Left ventricle myocardium superior (tissue), 1 donor: Measurements from ENCODE around the gene SLC4A1AP. TPM values are rescaled to one million over a fixed set of nuclear protein-coding genes. Genes with fewer than 3 reads are reported as not detected.
"Not testable (repeated sequence)": the region's sequence is repeated elsewhere in the genome, so short reads cannot be mapped to it uniquely, and the experiment has no call there.

Experiments used
- ATAC-seq: fragments of 200-7000 bp; cut with Tn5 transposase; one replicate; pipeline ENCODE4 v1.9.1; 2020; ENCODE audit warnings: mild to moderate bottlenecking, moderate library complexity
- DNase-seq: peaks from one replicate; pipeline ENCODE4 v3.0.0-alpha.2; 2020
- intact Hi-C: fragments of 100-400 bp; cut with micrococcal nuclease; formaldehyde crosslinking; loops from one replicate; pipeline ENCODE4 v1.11.0; 2022
- long read RNA-seq: library from polyadenylated mRNA; unstranded; transcript quantifications from one replicate; pipeline ENCODE4 v2.0.0, GENCODE V29; 2021
- total RNA-seq: library from RNA; stranded (reverse); fragmentation: NEBNext Ultra II Directional; extraction: Animal tissue kit (Norgen Biotek cat#: 25700); gene quantifications from one replicate; pipeline ENCODE4 v1.2.1, GENCODE V29; 2021
- donor health status: DM: no; HTN: yes; CAD: no; lungs with severe emphysema.

The SLC4A1AP gene, protein sequence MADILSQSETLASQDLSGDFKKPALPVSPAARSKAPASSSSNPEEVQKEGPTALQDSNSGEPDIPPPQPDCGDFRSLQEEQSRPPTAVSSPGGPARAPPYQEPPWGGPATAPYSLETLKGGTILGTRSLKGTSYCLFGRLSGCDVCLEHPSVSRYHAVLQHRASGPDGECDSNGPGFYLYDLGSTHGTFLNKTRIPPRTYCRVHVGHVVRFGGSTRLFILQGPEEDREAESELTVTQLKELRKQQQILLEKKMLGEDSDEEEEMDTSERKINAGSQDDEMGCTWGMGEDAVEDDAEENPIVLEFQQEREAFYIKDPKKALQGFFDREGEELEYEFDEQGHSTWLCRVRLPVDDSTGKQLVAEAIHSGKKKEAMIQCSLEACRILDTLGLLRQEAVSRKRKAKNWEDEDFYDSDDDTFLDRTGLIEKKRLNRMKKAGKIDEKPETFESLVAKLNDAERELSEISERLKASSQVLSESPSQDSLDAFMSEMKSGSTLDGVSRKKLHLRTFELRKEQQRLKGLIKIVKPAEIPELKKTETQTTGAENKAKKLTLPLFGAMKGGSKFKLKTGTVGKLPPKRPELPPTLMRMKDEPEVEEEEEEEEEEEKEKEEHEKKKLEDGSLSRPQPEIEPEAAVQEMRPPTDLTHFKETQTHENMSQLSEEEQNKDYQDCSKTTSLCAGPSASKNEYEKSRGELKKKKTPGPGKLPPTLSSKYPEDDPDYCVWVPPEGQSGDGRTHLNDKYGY
- 19.2 TPM for total RNA-seq
- long read RNA-seq, transcript SLC4A1AP-201 (14 exons, 2,959 nt): major isoform, 34 of 72 reads
- long read RNA-seq, partial matches to known transcripts: 33 of 72 reads
- long read RNA-seq, other reads (novel, unspliced or antisense): 5 of 72 reads

DNA sequence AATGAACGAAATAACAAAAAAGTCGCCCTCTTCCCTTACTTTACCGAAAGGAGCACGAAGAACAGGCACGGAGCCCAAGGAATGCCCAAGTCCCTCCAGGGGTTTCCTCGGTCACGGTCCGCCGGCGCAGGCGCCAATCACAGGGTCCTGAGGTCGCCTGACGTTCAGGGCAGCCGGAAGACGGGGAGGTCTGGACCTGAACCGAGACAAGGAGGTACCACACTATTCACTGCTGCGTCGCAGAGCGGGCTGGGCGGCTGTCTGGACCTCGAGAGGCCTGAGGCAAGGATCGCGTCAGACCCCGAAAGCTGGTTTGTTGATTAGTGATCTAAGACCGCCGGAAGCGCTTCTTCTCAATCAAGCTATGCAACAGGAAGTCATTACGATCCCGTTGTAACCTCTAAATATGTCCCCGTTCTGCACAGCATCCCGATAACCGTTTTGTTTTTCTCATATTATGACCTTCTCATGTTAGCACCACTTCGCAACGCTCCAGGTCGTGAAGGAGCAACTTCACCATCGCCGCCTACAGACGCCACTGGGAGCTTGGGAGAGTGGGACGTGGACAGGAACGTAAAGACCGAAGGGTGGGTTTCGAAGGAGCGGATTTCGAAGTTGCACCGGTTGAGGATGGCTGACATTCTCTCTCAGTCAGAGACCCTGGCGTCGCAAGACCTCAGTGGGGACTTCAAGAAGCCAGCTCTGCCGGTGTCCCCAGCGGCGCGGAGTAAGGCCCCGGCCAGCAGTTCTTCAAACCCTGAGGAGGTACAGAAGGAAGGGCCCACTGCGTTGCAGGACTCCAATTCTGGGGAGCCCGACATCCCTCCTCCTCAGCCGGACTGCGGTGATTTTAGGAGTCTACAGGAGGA lies at the start of gene SLC4A1AP, which contains the start of gene SUPT7L:
SLC4A1AP (plus strand) TSS at position 605 of the 869 bp plus-strand sequence; CDS start at position 631, 26 bp downstream.
SUPT7L (minus strand) TSS at position 330 of the 869 bp plus-strand sequence. CDS start 1,422 bp downstream, outside the sequence.
- DNase-seq (peak; percentile 81), ATAC-seq (peak; percentile 91)
- intact Hi-C loops: no loop called here

- no peak for ATAC-seq
- intact Hi-C loops: no loop called here
- no peak for DNase-seq
These were observed 49.7 kb upstream of the SLC4A1AP start for GRCh38 chr2:27613985-27614384.

- no peak for ATAC-seq
- DNase-seq: no peak
- intact Hi-C loops: no loop called here
These were observed 48.4 kb upstream of the SLC4A1AP start for GRCh38 chr2:27615316-27615715.

GRCh38 chr2:27621524-27621923 lies 42.2 kb upstream of the SLC4A1AP start:
- intact Hi-C loops: no loop called here
- no peak for DNase-seq
- no peak for ATAC-seq

DNA sequence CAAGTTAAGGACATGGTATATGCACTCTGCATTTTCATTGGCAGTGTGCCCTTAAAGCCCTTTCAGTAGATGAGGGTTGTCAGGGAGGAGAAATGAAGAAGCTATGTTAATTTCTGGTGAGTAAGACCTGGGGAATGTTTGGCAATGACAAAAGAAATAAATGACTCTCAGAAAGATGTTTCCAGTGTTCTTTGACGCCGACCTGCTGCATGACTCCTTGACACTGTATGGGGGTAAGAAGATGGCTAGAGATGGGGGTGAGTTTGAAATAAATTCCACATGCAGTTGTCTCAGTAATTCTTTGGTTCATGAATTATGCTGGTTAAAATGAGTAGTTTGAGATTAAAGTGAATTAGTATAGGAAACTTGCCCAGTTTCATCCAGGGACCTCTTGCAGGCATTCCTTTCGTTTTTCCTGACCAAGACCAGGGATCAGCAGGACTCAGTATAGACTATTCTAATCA lies 40.7 kb upstream of the SLC4A1AP start:
- intact Hi-C loops: no loop called here
- no peak for ATAC-seq
- no peak for DNase-seq

DNA sequence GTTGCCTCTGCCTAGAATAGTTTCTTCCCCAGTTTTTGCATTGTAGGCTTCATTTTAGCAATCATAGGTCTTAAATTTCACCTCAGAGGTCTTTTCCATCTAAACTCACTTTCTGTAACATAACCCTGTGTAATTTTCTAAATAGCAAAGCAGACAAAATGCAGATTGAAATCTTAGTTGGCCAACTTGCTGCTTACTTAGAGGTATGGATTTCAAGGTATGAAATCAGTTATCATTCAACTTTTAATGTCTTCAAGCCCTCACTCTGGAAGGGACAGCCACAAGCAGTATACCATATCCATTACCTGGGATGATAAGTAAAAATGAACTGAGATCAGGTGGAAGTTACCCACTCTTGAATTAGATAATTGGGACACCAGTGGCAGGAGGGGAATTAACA lies 38.7 kb upstream of the SLC4A1AP start:
- intact Hi-C loops: no loop called here
- DNase-seq (no peak), ATAC-seq (no peak)

DNA sequence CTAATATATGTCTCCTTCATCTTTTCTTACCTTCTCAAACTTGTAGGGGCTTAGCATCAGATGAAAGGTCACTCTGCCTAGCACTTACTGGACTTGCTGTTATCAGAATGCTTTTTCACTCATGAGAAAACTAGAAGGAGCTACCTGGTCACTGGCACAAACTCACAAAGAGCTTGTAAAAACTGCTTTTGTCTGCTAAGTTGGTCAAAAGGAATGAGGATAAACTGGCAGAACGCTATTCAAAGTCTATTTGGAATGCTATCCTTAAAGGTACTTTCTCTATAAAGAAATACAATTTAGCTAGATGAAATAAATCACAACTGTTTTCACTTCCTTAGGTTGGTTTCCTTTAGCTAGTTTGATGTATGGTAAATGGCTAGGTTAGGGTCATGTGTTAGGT lies 37.4 kb upstream of the SLC4A1AP start:
- intact Hi-C loops, ATAC-seq, DNase-seq: not testable (repeated sequence)

GRCh38 chr2:27626921-27627320 lies 36.8 kb upstream of the SLC4A1AP start:
- intact Hi-C loops, DNase-seq: not testable (repeated sequence)
- ATAC-seq: peak; percentile 28

- DNase-seq (peak; percentile 28), ATAC-seq (peak; percentile 66)
- intact Hi-C loops: no loop called here
These were observed 35.5 kb upstream of the SLC4A1AP start for GRCh38 chr2:27627963-27628766.

DNA sequence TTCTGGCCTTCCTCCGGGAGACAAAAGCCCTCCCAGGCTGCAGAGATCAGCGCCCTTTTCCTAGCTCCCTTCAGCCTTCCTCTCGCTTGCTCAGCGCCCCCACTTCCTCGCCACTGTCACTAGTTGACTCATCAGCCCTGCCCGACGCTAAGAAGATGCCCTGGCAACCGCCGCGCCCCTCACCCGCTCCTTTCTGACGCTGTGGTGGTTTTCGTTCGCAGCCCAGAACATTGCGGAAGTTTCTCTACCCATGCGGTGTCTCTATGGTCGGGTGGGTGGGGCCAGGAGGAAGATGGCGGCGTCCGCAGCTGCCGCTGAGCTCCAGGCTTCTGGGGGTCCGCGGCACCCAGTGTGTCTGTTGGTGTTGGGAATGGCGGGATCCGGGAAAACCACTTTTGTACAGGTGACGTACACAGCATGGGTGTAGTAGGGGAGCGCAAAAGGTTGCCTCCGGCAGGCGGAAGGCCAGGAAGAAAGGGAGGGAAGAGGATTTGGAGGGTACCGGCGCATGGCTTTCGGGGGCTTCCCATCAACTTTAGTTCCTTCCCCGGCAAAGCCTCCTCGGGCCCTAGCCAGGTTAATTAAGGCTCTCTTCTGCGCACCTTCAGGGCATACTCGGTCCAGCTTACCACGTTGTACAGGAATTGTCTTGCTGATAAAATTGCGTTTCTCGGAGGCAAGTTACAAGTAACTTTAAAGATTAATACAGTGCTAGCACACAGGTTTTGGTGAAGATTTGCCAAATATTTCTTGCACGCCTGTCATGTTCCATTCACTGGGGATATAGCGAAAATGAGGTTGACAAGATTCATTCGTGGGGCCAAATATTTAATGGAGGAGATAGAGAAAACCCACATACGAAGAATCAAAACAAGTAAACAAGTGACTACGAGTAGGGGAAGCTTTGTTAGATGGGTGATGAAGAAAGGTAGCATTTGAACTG lies 34.7 kb upstream of the SLC4A1AP start, which contains the start of the genes CCDC121 and GPN1:
CCDC121 (minus strand) TSS at position 246 of the 943 bp plus-strand sequence. CDS start 1,213 bp downstream, outside the sequence.
GPN1 (plus strand) TSS at position 284 of the 943 bp plus-strand sequence; CDS start at position 293, 9 bp downstream.
- ATAC-seq (peak; percentile 98), DNase-seq (peak; percentile 86)
- intact Hi-C loops: no loop called here

GRCh38 chr2:27630257-27630656 lies 33.4 kb upstream of the SLC4A1AP start:
- intact Hi-C loops, ATAC-seq, DNase-seq: not testable (repeated sequence)

GRCh38 chr2:27634291-27634690 lies 29.4 kb upstream of the SLC4A1AP start:
- no peak for ATAC-seq
- DNase-seq: no peak
- intact Hi-C loops: no loop called here

- intact Hi-C loops: no loop called here
- DNase-seq (no peak), ATAC-seq (no peak)
These were observed 26.9 kb upstream of the SLC4A1AP start for GRCh38 chr2:27636766-27637165.

DNA sequence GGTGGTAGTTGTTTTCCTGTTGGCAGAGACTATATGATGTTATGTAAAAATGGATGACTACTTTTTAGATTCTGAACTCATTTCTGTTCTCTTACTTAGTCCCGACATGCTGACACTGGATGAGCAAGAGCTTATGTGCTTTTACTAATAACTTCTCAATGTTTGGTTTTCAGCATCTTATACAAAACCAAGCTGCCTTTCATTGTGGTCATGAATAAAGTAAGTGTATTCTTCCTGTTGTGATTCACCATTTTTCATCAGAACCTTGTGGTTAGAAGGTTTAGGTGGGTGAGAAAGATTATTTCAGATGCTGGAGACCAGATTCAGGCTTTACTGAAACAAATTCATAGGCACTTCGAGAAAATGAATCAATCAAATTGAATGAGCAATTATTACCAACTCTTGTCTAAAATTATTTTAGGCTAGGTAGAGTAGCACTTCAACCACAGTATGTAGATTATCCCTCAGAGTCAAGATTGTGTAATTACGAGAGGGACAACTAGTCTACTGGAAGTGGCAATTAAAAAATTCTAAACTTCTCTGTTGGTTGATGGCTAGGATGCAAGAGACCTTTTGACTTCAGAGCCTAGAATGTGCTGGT lies 25.6 kb upstream of the SLC4A1AP start:
- ATAC-seq (no peak), DNase-seq (no peak)
- intact Hi-C loops: no loop called here

DNA sequence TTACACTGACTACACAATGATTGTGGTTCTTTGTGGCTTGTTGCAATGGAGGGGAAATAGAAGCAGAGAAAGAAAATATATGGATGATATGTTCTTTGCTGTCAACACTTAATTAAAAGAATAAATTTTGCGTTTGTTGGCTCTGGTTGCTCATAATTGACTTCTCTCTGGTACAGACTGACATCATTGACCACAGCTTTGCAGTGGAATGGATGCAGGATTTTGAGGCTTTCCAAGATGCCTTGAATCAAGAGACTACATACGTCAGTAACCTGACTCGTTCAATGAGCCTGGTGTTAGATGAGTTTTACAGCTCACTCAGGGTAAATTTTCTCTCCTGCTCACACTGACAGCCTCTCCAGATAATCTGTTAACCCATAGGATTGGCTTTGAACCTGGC lies 25.0 kb upstream of the SLC4A1AP start:
- no peak for DNase-seq
- intact Hi-C loops: no loop called here

GRCh38 chr2:27640722-27641245 lies 22.9 kb upstream of the SLC4A1AP start:
- intact Hi-C loops: no loop called here
- ATAC-seq (no peak), DNase-seq (no peak)

More for the DNA sequence above, 25.0 kb upstream of the SLC4A1AP start:
- no peak for ATAC-seq
